Chondrocyte (in vitro differentiated cells): ENCODE measurements around the gene PRR18. TPM values are rescaled to one million over a fixed set of nuclear protein-coding genes. Genes with fewer than 3 reads are reported as not detected.

Experiments
- DNase-seq: peaks from one replicate; pipeline ENCODE4 v3.0.0; 2021; ENCODE audit warnings: mixed read lengths, low spot score
- H3K27ac Mint-ChIP-seq: one replicate; pipeline ENCODE4 v1.8.0; 2021; ENCODE audit warnings: mild to moderate bottlenecking, moderate library complexity, mixed read lengths; ENCODE audit not compliant: unreplicated experiment
- H3K27me3 Mint-ChIP-seq: 2 replicates; pipeline ENCODE4 v1.8.0; 2021; ENCODE audit warnings: low read depth, mixed read lengths
- H3K36me3 Mint-ChIP-seq: 2 replicates; pipeline ENCODE4 v1.8.0; 2021; ENCODE audit warnings: low read depth, mixed read lengths
- H3K4me1 Mint-ChIP-seq: 2 replicates; pipeline ENCODE4 v1.8.0; 2021; ENCODE audit warnings: low read depth, mild to moderate bottlenecking, mixed read lengths
- H3K4me3 Mint-ChIP-seq: one replicate; pipeline ENCODE4 v1.8.0; 2021; ENCODE audit warnings: mild to moderate bottlenecking, moderate library complexity, mixed read lengths; ENCODE audit not compliant: unreplicated experiment
- H3K9me3 Mint-ChIP-seq: 2 replicates; pipeline ENCODE4 v1.8.0; 2021; ENCODE audit warnings: low read depth, mixed read lengths
- total RNA-seq: library from RNA; stranded (reverse); gene quantifications from 3 replicates; pipeline ENCODE4 v1.2.1, GENCODE V29; 2021
- TF ChIP-seq, protein P1 (sequence below): fragments of 200-600 bp; sonication (generic); IDR thresholded peaks from 2 replicates; pipeline ENCODE4 v1.5.0; 2021; ENCODE audit warnings: antibody characterized with exemption, mild to moderate bottlenecking, moderate library complexity

The PRR18 gene
- total RNA-seq, 1 donor from 2014 or later, result 0.70 TPM

DNA sequence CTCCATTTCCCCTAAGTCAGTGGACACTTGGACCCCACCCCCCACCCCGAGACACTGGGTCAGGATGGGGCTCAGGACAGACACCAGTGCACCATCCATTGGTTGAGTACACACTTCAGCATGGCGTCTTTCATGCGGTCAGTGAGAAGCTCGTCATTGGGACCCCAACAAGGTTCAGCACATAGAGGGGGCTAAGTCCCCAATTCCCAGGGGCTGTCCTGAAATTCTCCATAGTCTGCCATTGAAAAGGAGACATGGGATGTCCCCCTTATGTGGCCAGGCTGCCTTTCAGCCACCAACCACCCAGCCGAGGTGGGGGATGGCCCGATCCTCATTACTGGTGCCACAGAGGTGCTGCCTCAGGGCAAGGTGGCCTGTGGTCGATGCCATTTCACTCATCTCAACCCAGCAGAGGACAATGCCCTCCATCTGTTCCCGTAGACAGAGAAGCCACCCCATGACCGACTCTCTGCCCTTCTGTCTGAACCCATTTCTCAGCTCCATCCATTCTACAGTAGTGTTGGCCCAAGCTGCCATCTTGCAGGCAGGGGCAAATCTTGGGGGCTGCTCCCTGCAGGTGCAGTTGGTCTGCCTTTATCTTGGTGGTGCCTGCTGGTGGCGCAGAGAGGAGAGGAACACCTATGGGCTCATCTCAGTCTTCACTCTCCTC lies 37.4 kb downstream of the PRR18 start:
- DNase-seq, result no peak
- H3K27ac Mint-ChIP-seq, result no peak overlapping the region
- no peaks in the 10 kb centered on the region for H3K36me3 Mint-ChIP-seq
- TF ChIP-seq, protein P1, sequence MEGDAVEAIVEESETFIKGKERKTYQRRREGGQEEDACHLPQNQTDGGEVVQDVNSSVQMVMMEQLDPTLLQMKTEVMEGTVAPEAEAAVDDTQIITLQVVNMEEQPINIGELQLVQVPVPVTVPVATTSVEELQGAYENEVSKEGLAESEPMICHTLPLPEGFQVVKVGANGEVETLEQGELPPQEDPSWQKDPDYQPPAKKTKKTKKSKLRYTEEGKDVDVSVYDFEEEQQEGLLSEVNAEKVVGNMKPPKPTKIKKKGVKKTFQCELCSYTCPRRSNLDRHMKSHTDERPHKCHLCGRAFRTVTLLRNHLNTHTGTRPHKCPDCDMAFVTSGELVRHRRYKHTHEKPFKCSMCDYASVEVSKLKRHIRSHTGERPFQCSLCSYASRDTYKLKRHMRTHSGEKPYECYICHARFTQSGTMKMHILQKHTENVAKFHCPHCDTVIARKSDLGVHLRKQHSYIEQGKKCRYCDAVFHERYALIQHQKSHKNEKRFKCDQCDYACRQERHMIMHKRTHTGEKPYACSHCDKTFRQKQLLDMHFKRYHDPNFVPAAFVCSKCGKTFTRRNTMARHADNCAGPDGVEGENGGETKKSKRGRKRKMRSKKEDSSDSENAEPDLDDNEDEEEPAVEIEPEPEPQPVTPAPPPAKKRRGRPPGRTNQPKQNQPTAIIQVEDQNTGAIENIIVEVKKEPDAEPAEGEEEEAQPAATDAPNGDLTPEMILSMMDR, result no peak
- H3K4me1 Mint-ChIP-seq, result peaks cover 4% of the 10 kb centered on the region
- no peaks in the 10 kb centered on the region for H3K9me3 Mint-ChIP-seq
- H3K27me3 Mint-ChIP-seq, result peaks cover 42% of the 10 kb centered on the region
- no peak overlapping the region for H3K4me3 Mint-ChIP-seq

DNA sequence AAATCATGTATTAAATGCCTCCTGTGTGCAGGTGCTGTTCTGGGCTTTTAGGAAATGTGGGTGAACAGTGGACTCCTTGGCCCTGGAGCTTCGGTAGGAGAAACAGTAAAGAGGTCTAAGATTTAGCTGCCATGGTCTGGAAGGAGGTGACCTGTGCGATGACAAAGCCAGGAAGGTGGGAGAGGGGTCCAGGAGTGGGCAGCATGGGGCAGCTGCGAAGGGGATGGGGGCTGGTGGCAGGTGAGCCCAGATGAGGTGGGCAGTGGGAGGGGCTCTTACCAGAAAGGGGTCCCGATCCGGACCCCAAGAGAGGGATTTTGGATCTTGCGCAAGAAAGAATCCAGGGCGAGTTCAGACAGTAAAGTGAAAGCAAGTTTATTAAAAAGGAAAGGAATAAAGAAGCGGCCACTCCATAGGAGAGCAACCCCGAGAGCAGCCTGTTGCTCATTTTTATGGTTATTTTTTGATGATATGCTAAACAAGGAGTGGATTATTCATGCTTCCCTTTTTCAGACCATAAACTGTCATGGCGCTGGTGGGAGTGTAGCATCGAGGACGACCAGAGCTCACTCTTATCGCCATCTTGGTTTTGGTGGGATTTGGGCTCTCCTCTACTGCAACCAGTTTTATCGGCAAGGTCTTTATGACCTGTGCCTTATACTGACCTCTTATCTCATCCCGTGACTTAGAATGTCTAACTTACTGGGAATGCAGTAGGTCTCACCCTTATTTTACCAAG lies 38.7 kb downstream of the PRR18 start:
- Mint-ChIP-seq H3K27me3 (peaks cover 34% of the 10 kb centered on the region), H3K27ac (no peak overlapping the region)

DNA sequence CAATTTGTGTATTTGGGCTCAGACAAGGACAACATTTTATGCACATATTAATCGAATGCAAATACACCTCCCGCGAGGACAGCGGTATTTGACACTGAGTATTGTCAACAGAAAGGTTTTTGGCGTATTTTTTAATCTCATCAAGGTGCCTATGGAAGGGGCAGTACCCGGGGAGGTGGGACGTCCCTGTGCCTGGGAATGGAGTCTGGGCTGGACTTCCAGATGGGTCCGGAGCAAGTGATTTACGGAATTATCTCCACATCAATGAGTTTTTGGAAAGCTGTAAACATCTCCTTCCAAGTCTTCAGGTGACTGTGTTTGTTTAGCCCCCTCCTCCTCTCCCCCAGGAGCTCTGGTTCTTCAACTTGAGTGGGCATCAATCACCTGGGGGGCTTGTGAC lies 39.8 kb downstream of the PRR18 start:
- no peaks in the 10 kb centered on the region for H3K4me1 Mint-ChIP-seq
- TF ChIP-seq, protein P1, result no peak
- H3K27ac Mint-ChIP-seq, result no peak overlapping the region
- DNase-seq, result no peak
- H3K9me3 Mint-ChIP-seq, result no peaks in the 10 kb centered on the region
- peaks cover 26% of the 10 kb centered on the region for H3K27me3 Mint-ChIP-seq
- no peaks in the 10 kb centered on the region for H3K36me3 Mint-ChIP-seq
- no peak overlapping the region for H3K4me3 Mint-ChIP-seq

More for the DNA sequence above, 38.7 kb downstream of the PRR18 start:
- TF ChIP-seq, protein P1, result no peak
- Mint-ChIP-seq H3K4me3 (no peak overlapping the region), H3K36me3 (no peaks in the 10 kb centered on the region), H3K9me3 (no peaks in the 10 kb centered on the region), H3K4me1 (no peaks in the 10 kb centered on the region)
- DNase-seq, result no peak

DNA sequence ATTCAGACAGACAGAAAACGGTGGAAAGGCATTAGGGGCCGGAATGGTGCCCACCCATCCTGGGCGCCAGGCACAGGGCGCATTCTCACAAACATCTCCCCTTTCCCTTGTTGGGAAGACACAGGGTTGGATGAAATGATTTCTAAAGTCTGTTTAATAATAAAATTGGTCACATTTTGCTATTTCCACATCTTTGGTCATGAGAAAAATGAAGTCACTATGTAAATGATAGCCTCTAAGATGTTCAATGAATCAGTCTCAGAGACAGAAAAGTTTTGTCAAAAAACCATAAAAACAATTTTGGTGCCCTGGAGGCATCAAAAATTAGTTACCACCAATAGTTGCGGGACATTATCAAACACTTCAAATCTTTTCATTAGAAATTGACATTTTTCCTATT lies 40.7 kb downstream of the PRR18 start:
- H3K36me3 Mint-ChIP-seq, result no peaks in the 10 kb centered on the region

DNA sequence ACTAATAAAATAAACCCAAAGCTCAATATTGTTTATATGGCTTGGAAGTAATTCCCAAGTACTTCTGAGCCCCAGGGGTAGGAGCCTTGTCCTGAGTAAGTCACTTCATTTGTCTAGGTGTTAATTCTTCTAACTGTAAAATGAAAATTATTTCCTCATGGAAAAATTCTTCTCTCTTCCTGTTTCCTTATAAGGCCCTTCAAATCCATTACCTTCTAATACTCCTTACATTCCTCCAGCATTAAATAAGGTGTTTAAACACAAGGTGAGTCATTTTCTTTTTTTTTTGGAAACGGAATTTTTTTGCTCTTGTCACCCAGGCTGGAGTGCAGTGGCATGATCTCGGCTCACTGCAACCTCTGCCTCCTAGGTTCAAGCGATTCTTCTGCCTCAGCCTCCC lies 41.9 kb downstream of the PRR18 start:
- TF ChIP-seq, protein P1, result no peak
- H3K36me3 Mint-ChIP-seq, result no peaks in the 10 kb centered on the region
- H3K4me1 Mint-ChIP-seq, result no peaks in the 10 kb centered on the region
- DNase-seq, result no peak
- no peak overlapping the region for H3K27ac Mint-ChIP-seq
- no peak overlapping the region for H3K4me3 Mint-ChIP-seq
- H3K9me3 Mint-ChIP-seq, result no peaks in the 10 kb centered on the region
- peaks cover 24% of the 10 kb centered on the region for H3K27me3 Mint-ChIP-seq

More for the DNA sequence above, 40.7 kb downstream of the PRR18 start:
- H3K9me3 Mint-ChIP-seq, result no peaks in the 10 kb centered on the region
- H3K4me3 Mint-ChIP-seq, result no peak overlapping the region
- H3K27me3 Mint-ChIP-seq, result peaks cover 26% of the 10 kb centered on the region
- H3K4me1 Mint-ChIP-seq, result no peaks in the 10 kb centered on the region
- no peak for DNase-seq
- TF ChIP-seq, protein P1, result no peak
- H3K27ac Mint-ChIP-seq, result no peak overlapping the region
